ENCODE measurements around the gene CDHR3. TPM values are rescaled to one million over a fixed set of nuclear protein-coding genes. Genes with fewer than 3 reads are reported as not detected.

CDHR3 gene
- 10.1 TPM for total RNA-seq
- 10 to 100 TPM in 3 of 8 donors, 1 to 10 TPM in 5; 6.4 to 22.5 (median 8.6) TPM for polyA plus RNA-seq (ENCODE audit: insufficient read depth in 1 of 8, insufficient read length in 8 of 8, low replicate concordance in 1 of 8)
- long read RNA-seq, donor 1 = 0 reads
- long read RNA-seq, donor 2 = 0 reads
- long read RNA-seq, donor 3 = 0 reads
- long read RNA-seq, donor 4, partial matches to known transcripts = 0 of 1 reads
- long read RNA-seq, donor 4, other reads (novel, unspliced or antisense) = 0 of 1 reads
- long read RNA-seq, donor 5 = 0 reads
- long read RNA-seq, donor 6 = 0 reads
- long read RNA-seq, donor 7 = 0 reads
- long read RNA-seq, donor 8 = 0 reads
- long read RNA-seq, donor 9 = 0 reads
- long read RNA-seq, donor 10 = 0 reads
- long read RNA-seq, donor 11, partial matches to known transcripts = 0 of 1 reads
- long read RNA-seq, donor 11, other reads (novel, unspliced or antisense) = 0 of 1 reads

- Histone ChIP-seq H3K9me3 (replicated peaks; ENCODE audit: control insufficient read depth, low read depth, low read length) (no peaks in the 10 kb centered on the region), H3K4me3 (ENCODE audit: low read length) (no peak within 1 kb of the TSS), H3K4me1 (ENCODE audit: control insufficient read depth, insufficient read depth, low read length) (no peaks in the 10 kb centered on the region), H3K27ac (ENCODE audit: low read length) (no peak within 1 kb of the TSS), H3K27me3 (ENCODE audit: control insufficient read depth, insufficient read depth, low read length) (no peaks in the 10 kb centered on the region), H3K36me3 (ENCODE audit: control insufficient read depth, insufficient read depth, low read length) (no peaks in the 10 kb centered on the region)
- 55% methylated on average over 3 of the region's 4 CpGs for WGBS (ENCODE audit: insufficient coverage)
- no peak for DNase-seq
Observed at GRCh38 chr7:105963038-105963667, at the start of gene CDHR3. Gene CDHR3 (plus strand): TSS chr7:105963264. CDS start chr7:105963319, 55 bp downstream.

- Histone ChIP-seq H3K4me1 (ENCODE audit: control insufficient read depth, insufficient read depth, low read length) (no peaks in the 10 kb centered on the region), H3K36me3 (ENCODE audit: control insufficient read depth, insufficient read depth, low read length) (peaks cover 2% of the 10 kb centered on the region), H3K27ac (ENCODE audit: low read length) (no peak overlapping the region), H3K4me3 (ENCODE audit: low read length) (no peak overlapping the region), H3K9me3 (replicated peaks; ENCODE audit: control insufficient read depth, low read depth, low read length) (no peaks in the 10 kb centered on the region), H3K27me3 (ENCODE audit: control insufficient read depth, insufficient read depth, low read length) (no peaks in the 10 kb centered on the region)
- DNase-seq = no peak
- no CpG with 5 or more reads among the region's 3 CpGs for WGBS (ENCODE audit: insufficient coverage)
Observed at GRCh38 chr7:105913947-105914346, 49.1 kb upstream of the CDHR3 start.

GRCh38 chr7:105916603-105917002 is 46.5 kb upstream of the CDHR3 start:
- no peaks in the 10 kb centered on the region for H3K4me1 ChIP-seq (ENCODE audit: control insufficient read depth, insufficient read depth, low read length)
- H3K27me3 ChIP-seq (ENCODE audit: control insufficient read depth, insufficient read depth, low read length) = no peaks in the 10 kb centered on the region
- DNase-seq = no peak
- no peak overlapping the region for H3K27ac ChIP-seq (ENCODE audit: low read length)
- no peaks in the 10 kb centered on the region for H3K36me3 ChIP-seq (ENCODE audit: control insufficient read depth, insufficient read depth, low read length)
- 100% methylated on average over 1 of the region's 1 CpG for WGBS (ENCODE audit: insufficient coverage)
- no peak overlapping the region for H3K4me3 ChIP-seq (ENCODE audit: low read length)
- no peaks in the 10 kb centered on the region for H3K9me3 ChIP-seq (replicated peaks; ENCODE audit: control insufficient read depth, low read depth, low read length)

GRCh38 chr7:105917659-105918058 is 45.4 kb upstream of the CDHR3 start:
- Histone ChIP-seq H3K4me1 (ENCODE audit: control insufficient read depth, insufficient read depth, low read length) (no peaks in the 10 kb centered on the region), H3K27me3 (ENCODE audit: control insufficient read depth, insufficient read depth, low read length) (no peaks in the 10 kb centered on the region), H3K4me3 (ENCODE audit: low read length) (no peak overlapping the region), H3K36me3 (ENCODE audit: control insufficient read depth, insufficient read depth, low read length) (no peaks in the 10 kb centered on the region), H3K27ac (ENCODE audit: low read length) (no peak overlapping the region), H3K9me3 (replicated peaks; ENCODE audit: control insufficient read depth, low read depth, low read length) (no peaks in the 10 kb centered on the region)
- WGBS (ENCODE audit: insufficient coverage) = no CpG with 5 or more reads among the region's 2 CpGs
- DNase-seq = no peak

DNA sequence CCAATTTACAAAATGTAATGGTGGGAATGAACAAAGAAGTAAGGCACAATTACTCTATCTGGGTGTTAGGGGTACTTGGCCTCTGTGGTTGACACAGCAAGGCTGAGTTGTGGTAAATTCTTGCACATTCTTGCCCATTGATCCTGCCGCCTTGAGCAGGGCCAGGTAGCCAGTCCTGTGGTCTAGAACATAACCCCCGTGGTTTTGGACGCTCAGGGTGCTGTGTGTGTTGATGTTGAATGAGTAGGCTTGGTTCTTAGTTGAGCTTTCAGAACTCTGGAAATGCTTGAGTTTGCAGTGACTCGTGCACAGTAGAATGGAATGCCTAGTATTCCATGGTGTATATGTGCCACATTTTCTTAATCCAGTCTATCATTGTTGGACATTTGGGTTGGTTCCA is 42.3 kb upstream of the CDHR3 start:
- Histone ChIP-seq H3K27me3 (ENCODE audit: control insufficient read depth, insufficient read depth, low read length) (no peaks in the 10 kb centered on the region), H3K4me1 (ENCODE audit: control insufficient read depth, insufficient read depth, low read length) (no peaks in the 10 kb centered on the region)
- WGBS (ENCODE audit: insufficient coverage) = no CpG with 5 or more reads among the region's 4 CpGs

GRCh38 chr7:105924945-105925344 is 38.1 kb upstream of the CDHR3 start:
- no peaks in the 10 kb centered on the region for H3K4me1 ChIP-seq (ENCODE audit: control insufficient read depth, insufficient read depth, low read length)
- H3K9me3 ChIP-seq (replicated peaks; ENCODE audit: control insufficient read depth, low read depth, low read length) = peaks cover 11% of the 10 kb centered on the region
- no peak overlapping the region for H3K4me3 ChIP-seq (ENCODE audit: low read length)
- no peak overlapping the region for H3K27ac ChIP-seq (ENCODE audit: low read length)
- DNase-seq = no peak
- WGBS (ENCODE audit: insufficient coverage) = no CpG with 5 or more reads among the region's 1 CpG
- H3K27me3 ChIP-seq (ENCODE audit: control insufficient read depth, insufficient read depth, low read length) = no peaks in the 10 kb centered on the region
- H3K36me3 ChIP-seq (ENCODE audit: control insufficient read depth, insufficient read depth, low read length) = no peaks in the 10 kb centered on the region

More for the DNA sequence above, 42.3 kb upstream of the CDHR3 start:
- no peak for DNase-seq
- no peak overlapping the region for H3K4me3 ChIP-seq (ENCODE audit: low read length)
- no peaks in the 10 kb centered on the region for H3K36me3 ChIP-seq (ENCODE audit: control insufficient read depth, insufficient read depth, low read length)
- H3K9me3 ChIP-seq (replicated peaks; ENCODE audit: control insufficient read depth, low read depth, low read length) = peaks cover 11% of the 10 kb centered on the region
- H3K27ac ChIP-seq (ENCODE audit: low read length) = no peak overlapping the region

DNA sequence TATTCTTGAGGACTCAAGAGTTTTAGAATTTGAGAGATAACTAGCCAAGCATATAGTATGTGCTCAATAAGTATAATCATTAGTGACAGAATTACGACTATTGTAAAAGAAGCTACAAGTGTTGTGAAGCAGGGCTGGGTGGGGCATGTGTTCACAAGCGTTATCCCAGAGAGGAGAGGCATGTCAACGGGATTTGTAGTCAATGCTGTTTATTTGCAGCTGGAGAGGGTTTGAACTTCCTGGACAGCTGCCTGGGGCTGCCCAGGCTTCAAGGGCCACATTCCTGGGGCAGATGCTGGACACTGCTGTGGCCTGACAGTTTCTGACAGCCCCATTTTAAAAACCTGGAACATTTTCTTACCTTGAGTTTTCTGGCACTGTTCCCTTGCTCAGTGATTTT is 36.9 kb upstream of the CDHR3 start:
- Histone ChIP-seq H3K4me1 (ENCODE audit: control insufficient read depth, insufficient read depth, low read length) (no peaks in the 10 kb centered on the region), H3K27ac (ENCODE audit: low read length) (no peak overlapping the region), H3K27me3 (ENCODE audit: control insufficient read depth, insufficient read depth, low read length) (no peaks in the 10 kb centered on the region), H3K36me3 (ENCODE audit: control insufficient read depth, insufficient read depth, low read length) (no peaks in the 10 kb centered on the region), H3K9me3 (replicated peaks; ENCODE audit: control insufficient read depth, low read depth, low read length) (peaks cover 11% of the 10 kb centered on the region), H3K4me3 (ENCODE audit: low read length) (no peak overlapping the region)
- 43% methylated on average over 3 of the region's 3 CpGs for WGBS (ENCODE audit: insufficient coverage)
- no peak for DNase-seq

GRCh38 chr7:105931179-105931578 is 31.9 kb upstream of the CDHR3 start:
- no peaks in the 10 kb centered on the region for H3K36me3 ChIP-seq (ENCODE audit: control insufficient read depth, insufficient read depth, low read length)

DNA sequence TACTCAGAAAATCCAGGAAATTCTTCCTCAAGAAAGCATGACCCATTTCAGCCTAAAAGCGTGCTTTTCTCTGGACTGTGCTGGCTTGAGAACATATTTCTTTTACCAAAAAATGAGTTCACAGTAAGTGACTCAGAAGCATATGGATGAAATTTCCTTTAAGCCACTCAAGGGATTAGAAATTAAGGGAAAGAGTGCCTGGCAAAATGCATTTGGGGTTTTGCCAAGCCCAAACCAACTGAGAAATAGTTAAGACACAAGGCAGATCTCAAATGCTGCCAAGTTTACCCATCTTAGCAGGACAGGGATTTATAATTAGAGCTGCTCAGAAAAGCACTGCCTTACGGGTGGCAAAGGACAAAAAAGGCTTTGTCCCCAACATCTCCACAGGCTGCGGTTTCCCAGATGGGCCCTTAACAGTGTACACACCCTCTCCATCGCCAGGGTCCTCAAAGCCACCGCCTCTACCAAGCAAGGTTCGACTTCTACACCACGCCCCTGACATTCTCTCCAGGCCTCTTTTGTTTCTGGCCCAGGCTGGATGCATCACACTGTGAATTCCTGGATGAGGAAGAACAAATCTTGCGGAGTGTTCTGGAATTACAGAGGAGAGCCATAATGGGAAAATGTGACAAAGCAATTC is 30.1 kb upstream of the CDHR3 start:
- H3K4me3 ChIP-seq (ENCODE audit: low read length) = no peak overlapping the region
- DNase-seq = peak; percentile 93
- no peaks in the 10 kb centered on the region for H3K27me3 ChIP-seq (ENCODE audit: control insufficient read depth, insufficient read depth, low read length)
- H3K36me3 ChIP-seq (ENCODE audit: control insufficient read depth, insufficient read depth, low read length) = no peaks in the 10 kb centered on the region
- peak overlapping the region; percentile 85 for H3K27ac ChIP-seq (ENCODE audit: low read length)
- WGBS (ENCODE audit: insufficient coverage) = 20% methylated on average over 4 of the region's 8 CpGs
- H3K9me3 ChIP-seq (replicated peaks; ENCODE audit: control insufficient read depth, low read depth, low read length) = no peaks in the 10 kb centered on the region
- peaks cover 10% of the 10 kb centered on the region for H3K4me1 ChIP-seq (ENCODE audit: control insufficient read depth, insufficient read depth, low read length)

More at GRCh38 chr7:105931179-105931578, 31.9 kb upstream of the CDHR3 start:
- H3K27ac ChIP-seq (ENCODE audit: low read length) = no peak overlapping the region
- WGBS (ENCODE audit: insufficient coverage) = 13% methylated on average over 1 of the region's 4 CpGs
- peak; percentile 18 for DNase-seq
- H3K4me1 ChIP-seq (ENCODE audit: control insufficient read depth, insufficient read depth, low read length) = peaks cover 10% of the 10 kb centered on the region
- no peaks in the 10 kb centered on the region for H3K9me3 ChIP-seq (replicated peaks; ENCODE audit: control insufficient read depth, low read depth, low read length)
- no peaks in the 10 kb centered on the region for H3K27me3 ChIP-seq (ENCODE audit: control insufficient read depth, insufficient read depth, low read length)
- H3K4me3 ChIP-seq (ENCODE audit: low read length) = no peak overlapping the region

DNA sequence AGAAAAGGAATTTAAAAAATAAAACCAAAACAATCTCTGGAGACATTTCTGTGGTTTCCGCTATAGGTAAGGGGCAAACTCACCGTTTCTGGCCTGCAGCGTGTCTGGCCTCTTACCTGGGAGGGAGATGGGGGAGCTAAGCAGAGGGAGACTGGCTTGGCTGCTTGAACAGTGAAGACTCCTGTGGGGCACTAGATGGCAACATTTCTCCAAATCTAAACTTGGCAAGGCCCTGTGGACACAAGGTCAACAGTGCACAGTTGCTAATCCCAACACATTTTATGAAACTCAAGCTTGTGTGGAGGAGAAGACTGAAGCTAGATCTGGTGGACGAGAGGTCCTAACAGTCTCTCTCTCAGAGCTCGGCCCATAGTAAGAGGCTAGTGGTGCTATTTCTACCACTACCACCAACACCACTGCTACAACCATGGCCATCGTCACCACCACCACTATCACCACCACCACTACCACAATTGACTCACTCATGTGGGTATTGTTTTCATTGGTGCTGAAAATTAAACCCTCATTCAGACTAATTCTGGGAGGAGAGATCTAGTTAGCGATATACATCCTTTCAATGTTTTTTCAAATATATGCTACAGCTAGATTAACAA is 28.4 kb upstream of the CDHR3 start:
- DNase-seq = peak; percentile 63
- Histone ChIP-seq H3K9me3 (replicated peaks; ENCODE audit: control insufficient read depth, low read depth, low read length) (no peaks in the 10 kb centered on the region), H3K4me3 (ENCODE audit: low read length) (no peak overlapping the region), H3K36me3 (ENCODE audit: control insufficient read depth, insufficient read depth, low read length) (no peaks in the 10 kb centered on the region), H3K27ac (ENCODE audit: low read length) (no peak overlapping the region), H3K27me3 (ENCODE audit: control insufficient read depth, insufficient read depth, low read length) (no peaks in the 10 kb centered on the region), H3K4me1 (ENCODE audit: control insufficient read depth, insufficient read depth, low read length) (peaks cover 10% of the 10 kb centered on the region)
- no CpG with 5 or more reads among the region's 7 CpGs for WGBS (ENCODE audit: insufficient coverage)

All from muscle of leg (tissue), 16 donors.